HL-60/S4 treated with phorbol 12-myristate 13-acetate at 8.2 ng/mL for 4 days and 3 days (cell line): ENCODE results near the gene DHDH.

Source experiments
- in situ Hi-C: fragments of 300-500 bp; cut with MboI; formaldehyde crosslinking; loops from 2 replicates; pipeline ENCODE4 v1.15.0; 2022; ENCODE audit warnings: low sequenced_read_pairs

The DHDH gene

DNA sequence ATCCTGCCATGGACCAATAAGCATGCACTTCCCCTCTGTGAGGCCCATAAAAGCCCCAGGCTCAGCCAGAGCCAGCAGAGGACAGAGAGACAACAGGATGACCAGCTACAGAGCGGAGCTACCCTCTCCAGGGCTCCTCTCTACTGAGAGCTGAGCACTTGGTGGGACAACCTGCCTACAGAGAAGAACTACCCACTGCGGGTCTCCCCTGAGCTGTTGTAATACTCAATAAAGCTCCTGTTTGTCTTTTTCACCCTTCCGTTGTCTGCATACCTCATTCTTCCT, 13.7 kb downstream of the DHDH start:
- in situ Hi-C loops = no loop called here

DNA sequence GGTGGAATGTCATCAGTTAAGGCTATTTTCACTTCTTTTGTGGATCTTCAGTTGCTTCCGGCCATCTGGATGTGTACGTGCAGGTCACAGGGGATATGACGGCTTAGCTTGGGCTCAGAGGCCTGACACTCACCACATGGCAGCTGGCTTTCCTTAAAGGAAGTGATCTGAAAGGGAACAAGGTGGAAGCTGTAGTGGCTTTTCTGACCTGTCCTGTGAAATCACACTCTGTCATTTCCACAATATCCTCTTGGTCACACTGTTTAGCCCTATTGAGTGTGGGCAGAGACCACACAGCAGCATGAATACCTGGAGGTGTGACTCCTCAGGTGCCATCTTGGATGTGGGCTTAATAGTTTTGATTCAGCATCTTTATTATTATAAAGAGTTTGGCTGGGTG, 16.7 kb downstream of the DHDH start:
- in situ Hi-C loops = loop anchor here (25.0 kb wide), 1 partner anchor 163 kb away; no protein-coding TSS in a partner anchor

DNA sequence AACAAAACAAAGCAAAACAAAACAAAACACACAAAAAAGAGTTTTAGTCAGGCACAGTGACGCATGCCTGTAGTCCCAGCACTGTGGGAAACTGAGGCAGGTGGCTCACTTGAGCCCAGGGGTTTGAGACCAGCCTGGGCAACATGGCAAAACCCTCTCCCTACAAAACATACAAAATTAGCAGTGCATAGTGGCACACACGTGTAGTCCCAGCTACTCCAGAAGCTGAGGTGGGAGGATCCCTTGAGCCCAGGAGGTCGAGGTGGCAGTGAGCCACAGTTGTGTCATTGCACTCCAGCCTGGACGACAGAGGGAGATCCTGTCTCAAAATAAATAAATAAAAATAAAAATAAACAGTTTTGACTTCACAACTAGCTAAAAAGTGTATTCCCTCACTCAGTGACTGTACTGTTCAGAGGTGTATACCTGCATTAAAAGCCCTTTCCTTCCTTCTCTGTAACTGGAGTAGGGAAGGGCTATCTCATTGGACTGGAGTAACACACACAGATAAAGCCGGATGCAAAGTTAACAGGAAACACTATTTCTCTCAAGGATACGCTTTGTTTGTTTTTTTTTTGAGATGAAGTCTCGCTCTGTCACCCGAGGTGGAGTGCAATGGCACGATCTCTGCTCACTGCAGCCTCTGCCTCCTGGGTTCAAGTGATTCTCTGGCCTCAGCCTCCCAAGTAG, 17.5 kb downstream of the DHDH start:
- in situ Hi-C loops = loop anchor here (25.0 kb wide), 1 partner anchor 164 kb away; no protein-coding TSS in a partner anchor

DNA sequence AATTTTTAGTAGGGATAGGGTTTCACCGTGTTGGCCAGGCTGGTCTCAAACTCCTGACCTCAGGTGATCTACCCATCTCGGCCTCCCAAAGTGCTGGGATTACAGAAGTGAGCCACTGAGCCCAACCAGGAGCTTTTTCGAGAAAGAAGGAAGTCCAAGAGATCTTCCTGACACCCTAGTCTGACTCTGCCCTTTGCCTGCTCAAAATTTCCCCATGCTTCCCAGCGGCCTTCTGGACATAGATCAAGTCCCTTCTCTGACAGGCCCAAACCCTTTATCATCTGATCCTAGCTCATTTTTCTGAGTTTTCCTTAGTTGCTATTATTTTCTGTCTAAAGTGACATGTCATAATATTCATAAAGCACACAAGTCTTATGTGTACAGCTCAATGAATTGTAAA, 19.6 kb downstream of the DHDH start:
- in situ Hi-C loops = loop anchor here (25.0 kb wide), 1 partner anchor 166 kb away; no protein-coding TSS in a partner anchor

DNA sequence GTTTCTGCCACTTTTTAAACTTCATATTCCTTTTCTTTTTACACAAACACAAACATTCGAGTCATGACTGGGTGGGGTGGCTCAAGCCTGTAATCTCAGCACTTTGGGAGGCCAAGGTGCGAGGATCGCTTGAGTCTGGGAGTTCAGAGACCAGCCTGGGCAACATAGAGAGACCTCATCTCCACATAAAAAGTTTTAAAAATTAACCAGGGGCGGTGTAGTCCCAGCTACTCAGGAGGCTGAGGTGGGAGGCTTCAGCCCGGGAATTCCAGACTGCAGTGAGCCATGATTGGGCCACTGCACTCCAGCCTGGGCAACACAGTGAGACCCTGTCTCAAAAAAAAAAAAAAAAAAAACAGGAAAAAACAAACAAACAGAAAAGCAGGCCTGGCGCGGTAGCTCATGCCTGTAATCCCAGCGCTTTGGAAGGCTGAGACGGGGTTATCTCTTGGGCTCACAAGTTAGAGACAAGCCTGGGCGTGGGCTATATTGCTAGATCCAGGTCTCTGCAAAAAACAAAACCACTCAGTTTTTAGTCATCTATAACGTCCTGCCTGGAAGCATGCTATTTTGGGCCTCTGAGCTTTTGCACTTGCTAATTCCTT, 20.6 kb downstream of the DHDH start:
- in situ Hi-C loops = loop anchor here (25.0 kb wide), 1 partner anchor 167 kb away; no protein-coding TSS in a partner anchor

DNA sequence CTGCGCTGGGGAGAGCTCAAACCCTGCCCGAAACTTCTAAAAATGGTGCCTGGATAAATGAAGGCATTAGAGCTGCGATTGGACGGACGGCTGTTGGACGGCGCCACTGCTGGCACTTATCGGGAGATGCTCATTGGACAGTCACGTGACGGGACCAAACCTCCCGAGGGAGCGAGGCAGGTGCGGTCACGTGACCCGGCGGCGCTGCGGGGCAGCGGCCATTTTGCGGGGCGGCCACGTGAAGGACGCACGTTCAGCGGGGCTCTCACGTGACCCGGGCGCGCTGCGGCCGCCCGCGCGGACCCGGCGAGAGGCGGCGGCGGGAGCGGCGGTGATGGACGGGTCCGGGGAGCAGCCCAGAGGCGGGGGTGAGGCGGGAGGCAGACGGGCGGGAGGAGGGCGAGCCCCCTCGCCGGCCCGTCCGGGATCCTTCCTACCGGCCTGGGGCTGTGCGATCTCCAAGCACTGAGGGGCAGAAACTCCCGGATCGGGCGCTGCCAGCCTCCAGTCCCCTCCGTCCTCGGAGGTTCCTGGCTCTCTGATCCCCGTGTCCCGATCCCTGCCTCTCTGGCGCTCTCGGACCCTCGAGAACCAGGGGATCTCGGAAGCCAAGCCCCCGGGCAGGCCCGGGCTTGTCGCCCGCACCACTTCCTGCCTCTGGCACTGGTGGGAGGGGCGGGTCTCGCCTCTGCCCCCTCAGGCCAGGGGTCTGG, 21.3 kb downstream of the DHDH start, which contains the start of gene BAX:
Gene BAX, plus strand, starts transcription at position 281 of the 713 bp plus-strand sequence. Its CDS starts 54 bp downstream, at position 335.
- in situ Hi-C loops = loop anchor here (25.0 kb wide), 1 partner anchor 167 kb away; no protein-coding TSS in a partner anchor

DNA sequence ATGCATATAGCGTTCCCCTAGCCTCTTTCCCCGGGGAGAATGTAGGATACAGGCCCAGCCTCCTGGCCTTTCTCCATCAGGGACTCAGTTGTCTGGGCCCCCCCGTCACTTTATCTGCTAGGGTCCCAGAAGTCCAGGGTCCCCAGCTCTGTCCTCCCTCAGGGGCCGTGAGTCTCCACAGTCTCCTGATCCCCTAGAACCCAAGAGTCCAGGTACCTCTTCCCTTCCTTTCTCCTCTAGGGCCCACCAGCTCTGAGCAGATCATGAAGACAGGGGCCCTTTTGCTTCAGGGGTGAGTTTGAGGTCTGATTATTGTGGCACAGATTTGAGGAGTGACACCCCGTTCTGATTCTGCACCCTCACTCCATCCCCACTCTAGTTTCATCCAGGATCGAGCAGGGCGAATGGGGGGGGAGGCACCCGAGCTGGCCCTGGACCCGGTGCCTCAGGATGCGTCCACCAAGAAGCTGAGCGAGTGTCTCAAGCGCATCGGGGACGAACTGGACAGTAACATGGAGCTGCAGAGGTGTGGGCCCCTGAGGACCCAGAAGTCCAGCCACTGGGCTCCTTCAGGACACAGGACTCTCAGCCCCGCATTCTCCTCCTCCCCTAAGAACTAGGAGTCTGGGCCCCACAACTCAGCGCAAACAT, 21.9 kb downstream of the DHDH start:
- in situ Hi-C loops = loop anchor here (25.0 kb wide), 1 partner anchor 168 kb away; no protein-coding TSS in a partner anchor

DNA sequence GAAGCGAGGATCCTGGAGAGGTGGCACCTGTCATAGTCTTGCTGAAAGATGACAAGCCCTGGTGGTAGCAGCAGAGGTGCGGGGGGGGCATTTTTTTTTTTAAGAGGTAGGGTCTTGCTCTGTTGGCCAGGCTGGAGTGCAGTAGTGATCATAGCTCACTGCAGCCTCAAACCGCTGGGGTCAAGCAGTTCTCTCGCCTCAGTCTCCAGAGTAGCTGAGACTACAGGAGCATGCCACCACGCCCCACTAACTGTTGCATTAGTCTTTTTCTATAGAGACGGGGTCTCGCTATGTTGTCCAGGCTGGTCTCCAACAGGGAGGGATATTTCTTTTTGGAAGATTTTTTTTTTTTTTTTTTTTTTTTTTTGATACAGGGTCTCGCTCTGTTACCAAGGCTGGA, 24.5 kb downstream of the DHDH start:
- in situ Hi-C loops = loop anchor here (25.0 kb wide), 1 partner anchor 171 kb away; no protein-coding TSS in a partner anchor

DNA sequence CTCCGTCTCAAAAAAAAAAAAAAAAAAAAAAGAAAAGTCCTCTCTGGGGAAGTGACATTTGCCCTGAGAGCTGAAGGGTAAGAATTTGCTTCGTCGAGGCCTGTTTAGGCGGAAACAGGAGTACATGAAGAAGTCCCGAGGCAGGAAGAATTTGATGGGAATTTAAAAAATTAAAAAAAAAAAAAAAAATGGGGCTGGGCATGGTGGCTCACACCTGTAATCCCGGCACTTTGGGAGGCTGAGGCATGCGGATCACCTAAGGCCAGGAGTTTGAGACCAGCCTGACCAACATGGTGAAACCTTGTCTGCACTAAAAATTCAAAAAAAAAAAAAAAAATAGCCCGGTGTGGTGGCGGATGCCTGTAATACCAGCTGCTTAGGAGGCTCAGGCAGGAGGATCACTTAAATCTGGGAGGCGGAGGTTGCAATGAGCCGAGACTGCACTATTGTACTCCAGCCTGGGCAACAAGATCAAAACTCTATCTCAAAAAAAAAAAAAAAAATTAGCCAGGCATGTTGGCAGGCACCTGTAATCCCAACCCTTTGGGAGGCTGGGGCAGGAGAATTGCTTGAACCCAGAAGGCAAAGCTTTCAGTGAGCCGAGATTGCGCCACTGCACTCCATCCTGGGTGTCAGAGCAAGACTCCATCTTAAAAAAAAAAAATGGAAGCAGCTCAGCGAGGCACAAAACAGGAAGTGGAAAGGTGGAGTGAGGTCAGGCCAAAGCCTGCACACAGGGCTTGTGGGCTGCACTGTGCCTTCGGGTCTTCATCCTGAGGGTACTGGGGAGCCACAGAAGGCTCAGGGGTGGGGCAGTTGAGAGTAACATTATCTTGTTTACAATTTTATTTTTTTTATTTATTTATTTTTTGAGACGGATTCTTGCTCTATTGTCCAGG, 26.1 kb downstream of the DHDH start:
- in situ Hi-C loops = loop anchor here (25.0 kb wide), 1 partner anchor 172 kb away; no protein-coding TSS in a partner anchor

DNA sequence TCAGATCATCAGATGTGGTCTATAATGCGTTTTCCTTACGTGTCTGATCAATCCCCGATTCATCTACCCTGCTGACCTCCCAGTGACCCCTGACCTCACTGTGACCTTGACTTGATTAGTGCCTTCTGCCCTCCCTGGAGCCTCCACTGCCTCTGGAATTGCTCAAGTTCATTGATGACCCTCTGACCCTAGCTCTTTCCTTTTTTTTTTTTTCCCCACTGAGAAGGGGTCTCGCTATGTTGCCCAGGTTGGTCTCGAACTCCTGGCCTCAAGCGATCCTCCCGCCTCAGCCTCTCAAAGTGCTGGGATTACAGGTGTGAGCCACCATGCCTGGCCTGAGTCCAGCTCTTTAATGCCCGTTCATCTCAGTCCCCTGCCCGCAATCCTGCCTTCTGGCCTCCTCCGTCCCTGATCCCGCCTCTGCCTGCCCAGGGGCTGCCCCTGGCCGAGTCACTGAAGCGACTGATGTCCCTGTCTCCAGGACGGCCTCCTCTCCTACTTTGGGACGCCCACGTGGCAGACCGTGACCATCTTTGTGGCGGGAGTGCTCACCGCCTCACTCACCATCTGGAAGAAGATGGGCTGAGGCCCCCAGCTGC, 27.7 kb downstream of the DHDH start:
- in situ Hi-C loops = loop anchor here (25.0 kb wide), 1 partner anchor 174 kb away; no protein-coding TSS in a partner anchor

DNA sequence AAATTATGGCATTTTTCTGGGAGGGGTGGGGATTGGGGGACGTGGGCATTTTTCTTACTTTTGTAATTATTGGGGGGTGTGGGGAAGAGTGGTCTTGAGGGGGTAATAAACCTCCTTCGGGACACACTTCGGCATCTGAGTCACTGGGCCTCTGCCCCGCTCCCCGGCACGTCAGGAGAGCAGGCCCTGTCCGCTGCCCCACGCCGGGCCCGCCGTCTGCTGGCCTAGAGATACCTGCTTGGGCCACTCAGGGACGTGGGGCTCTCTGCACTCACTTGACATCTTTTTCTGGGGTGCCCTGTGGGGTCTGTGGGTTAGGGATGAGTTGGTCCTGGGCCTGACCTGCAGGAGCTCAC, 28.2 kb downstream of the DHDH start:
- in situ Hi-C loops = loop anchor here (25.0 kb wide), 1 partner anchor 174 kb away; no protein-coding TSS in a partner anchor

DNA sequence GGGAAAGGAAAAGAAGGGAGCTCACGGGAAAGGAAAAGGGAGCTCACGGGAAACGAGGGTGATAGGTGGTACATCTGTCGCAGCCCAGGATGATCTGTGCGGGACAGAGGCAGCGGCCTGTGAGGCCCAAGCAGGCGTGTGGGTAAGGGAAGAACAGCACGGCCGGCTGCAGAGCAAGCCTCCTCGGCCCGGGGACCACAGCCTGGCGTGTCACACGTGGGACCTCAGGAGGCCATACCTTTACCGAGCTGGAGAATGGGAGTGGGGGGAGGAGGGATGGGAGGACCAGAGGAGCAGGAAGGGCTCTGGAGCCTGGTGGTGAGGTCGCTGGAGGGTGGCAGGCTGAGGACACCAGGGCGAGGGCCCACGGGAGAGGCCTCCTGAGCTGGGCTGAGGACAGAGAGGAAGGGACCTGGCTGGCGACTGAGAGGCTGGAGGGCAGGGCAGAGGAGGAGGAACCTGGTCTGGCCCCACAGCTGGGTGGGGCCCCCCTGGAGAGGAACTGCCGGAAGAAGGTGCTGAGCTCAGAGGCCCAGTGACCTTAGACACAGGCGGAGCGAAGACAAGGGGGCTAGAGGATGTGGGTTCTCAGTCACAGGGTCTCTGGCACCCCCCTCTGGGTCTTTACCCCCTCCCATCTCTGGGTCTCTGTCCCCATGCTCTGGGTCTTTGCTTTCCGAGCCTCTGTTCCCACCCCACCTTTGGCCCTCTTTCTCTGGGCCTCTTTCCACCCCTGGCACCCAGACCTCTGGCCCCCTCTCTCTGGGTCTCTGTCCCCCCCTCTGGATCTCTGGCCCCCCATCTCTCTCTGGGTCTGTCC, 28.7 kb downstream of the DHDH start:
- in situ Hi-C loops = loop anchor here (25.0 kb wide), 1 partner anchor 175 kb away; no protein-coding TSS in a partner anchor

DNA sequence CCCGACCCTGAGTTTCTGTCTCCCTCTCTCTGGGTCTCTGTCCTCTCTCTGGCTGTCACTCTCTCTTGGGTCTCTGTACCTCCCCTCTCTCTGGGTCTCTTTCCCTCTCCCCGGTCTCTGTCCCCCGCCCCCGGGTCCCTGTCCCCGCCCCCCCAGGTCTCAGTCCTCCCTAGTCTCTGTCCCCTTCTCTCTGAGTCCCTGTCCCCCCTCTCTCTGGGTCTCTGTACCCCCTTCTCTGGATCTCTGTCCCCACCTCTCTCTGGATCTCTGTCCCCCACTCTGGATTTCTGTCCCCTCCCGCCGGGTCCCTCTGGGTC, 29.3 kb downstream of the DHDH start:
- in situ Hi-C loops = loop anchor here (25.0 kb wide), 1 partner anchor 176 kb away; no protein-coding TSS in a partner anchor

DNA sequence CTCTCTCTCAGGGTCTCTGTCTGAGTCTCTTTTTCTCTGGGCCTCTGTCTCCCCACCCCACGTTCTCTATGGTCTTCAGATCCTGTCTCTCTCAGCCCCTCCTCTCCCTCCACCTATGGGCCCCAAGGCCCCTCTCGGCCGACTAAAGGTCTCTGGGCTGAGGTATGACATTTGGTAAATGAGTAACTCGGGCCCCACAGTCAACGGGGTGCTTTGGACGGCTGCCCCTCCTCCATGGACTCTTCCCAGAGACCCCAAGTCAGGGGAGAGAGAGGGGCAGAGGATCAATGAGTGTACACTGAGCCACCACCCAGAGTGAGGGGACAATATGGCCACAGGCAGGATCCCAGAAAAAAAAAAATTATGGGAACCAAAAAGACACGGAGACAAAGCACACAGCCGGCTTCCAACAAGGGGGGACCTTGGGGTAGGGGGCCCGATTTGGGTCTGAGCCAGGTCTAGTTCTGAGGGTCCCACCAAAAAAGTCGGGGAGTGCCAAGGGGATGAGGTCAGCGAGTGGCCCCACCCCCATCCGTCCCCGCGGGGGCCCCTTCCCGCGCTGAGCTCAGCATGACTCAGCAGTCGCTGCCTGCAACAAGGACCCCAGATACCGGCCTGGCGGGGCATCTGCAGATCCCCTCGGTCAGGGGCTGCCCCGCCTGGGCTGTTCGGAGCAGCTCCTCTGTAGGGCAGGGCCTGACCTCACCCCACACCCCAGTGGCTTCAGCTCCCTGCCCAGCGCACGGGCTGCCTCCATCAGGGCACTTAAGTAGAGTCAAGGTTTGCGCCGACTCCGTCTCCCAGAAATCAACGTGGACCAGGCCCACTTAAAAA, 30.1 kb downstream of the DHDH start:
- in situ Hi-C loops = loop anchor here (25.0 kb wide), 1 partner anchor 176 kb away; no protein-coding TSS in a partner anchor

DNA sequence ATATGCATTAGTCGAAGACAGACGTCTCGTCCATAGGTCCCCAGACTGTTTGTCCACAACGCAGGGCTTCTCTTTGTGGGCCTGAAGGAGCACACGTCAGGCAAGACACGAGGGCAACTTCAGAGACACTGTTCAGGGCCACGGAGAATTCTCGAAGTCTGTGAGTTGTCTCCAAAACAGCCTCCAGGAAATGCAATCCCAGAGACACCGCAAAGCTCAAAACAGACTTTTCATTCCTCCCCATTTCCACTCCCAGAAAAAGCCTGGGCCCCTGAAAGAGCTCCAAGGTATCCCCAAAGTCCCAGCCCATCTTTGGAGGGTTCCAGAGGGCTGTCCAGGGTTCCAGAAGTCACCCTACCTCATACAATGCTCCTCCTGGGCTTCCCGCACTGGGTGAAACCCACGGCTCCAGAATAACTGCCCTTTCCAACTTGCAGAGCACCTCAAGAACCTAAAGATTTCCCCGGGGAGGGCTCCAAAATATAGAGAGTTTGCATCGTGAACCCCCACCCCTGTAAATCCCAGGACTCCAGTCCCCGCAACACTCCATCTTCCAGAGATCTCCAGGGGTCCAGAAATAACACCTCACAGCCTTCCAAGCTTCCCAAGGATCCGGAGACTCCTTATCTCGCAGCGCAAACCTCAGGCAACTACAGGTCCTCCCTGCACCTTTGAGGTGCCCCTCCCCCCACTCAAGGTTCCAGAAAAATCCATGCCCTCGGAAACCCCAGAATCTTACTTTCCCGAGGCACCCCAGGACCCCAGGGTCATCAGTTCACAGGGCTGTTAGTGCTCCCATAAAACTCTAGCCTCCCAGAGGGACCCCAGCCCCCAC, 30.9 kb downstream of the DHDH start:
- in situ Hi-C loops = loop anchor here (25.0 kb wide), 1 partner anchor 177 kb away; no protein-coding TSS in a partner anchor

DNA sequence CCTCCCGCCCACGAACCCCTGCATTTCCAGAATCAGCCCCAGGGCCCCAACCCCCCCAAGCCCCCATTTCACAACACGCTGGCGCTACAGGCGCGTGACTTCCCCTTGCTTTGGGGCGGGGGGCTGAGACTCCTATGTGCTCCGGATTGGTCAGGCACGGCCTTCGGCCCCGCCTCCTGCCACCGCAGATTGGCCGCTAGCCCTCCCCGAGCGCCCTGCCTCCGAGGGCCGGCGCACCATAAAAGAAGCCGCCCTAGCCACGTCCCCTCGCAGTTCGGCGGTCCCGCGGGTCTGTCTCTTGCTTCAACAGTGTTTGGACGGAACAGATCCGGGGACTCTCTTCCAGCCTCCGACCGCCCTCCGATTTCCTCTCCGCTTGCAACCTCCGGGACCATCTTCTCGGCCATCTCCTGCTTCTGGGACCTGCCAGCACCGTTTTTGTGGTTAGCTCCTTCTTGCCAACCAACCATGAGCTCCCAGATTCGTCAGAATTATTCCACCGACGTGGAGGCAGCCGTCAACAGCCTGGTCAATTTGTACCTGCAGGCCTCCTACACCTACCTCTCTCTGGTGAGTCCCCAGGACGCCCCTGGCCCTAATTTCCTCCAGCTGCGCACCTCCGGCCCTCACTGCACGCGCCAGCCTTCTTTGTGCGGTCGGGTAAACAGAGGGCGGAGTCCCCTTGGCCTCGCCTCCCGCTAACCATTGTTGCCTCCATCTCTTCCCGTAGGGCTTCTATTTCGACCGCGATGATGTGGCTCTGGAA, 31.7 kb downstream of the DHDH start, which contains the start of gene FTL:
Gene FTL, plus strand, starts transcription at position 270 of the 766 bp plus-strand sequence. Its CDS starts 199 bp downstream, at position 469.
- in situ Hi-C loops = loop anchor here (25.0 kb wide), 1 partner anchor 178 kb away; no protein-coding TSS in a partner anchor
